HG03439 (cell line): Measurements from ENCODE around the gene ADAM12.
"Not testable (repeated sequence)": the region's sequence is repeated elsewhere in the genome, so short reads cannot be mapped to it uniquely, and the experiment has no call there.

Experiments used
- ATAC-seq: cut with Tn5 transposase; IDR thresholded peaks from one replicate; pipeline ENCODE4 v1.9.1; 2021; ENCODE audit warnings: mild to moderate bottlenecking, moderate library complexity; ENCODE audit not compliant: unreplicated experiment

The ADAM12 gene

DNA sequence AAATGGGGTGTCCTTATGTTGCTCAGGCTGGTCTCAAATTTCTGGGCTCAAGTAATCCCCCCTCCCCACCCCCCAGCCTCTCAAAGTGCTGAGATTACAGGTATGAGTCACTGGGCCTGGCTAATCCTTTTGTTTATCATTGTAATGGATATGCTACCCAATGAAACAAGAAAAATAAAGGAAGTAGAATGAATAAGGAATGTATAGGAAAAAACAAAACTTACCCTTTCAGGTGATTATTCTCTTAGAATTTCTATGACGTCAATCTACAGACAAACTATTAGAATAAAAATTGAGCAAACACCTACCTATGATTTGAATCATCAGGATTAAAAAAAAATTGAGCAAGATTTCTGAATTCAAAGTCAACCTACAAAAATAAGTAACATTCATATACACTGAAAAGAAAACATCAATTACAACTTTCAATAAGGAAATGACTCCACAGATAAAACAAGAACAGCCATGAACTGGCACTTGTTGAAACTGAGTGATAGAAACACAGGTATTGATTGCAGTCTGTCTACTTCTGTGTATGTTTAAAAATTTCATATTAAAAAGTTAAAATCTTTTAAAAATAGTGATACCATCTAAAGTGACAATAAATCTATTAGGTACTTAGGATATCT lies 12.2 kb downstream of the ADAM12 start:
- no peak for ATAC-seq

DNA sequence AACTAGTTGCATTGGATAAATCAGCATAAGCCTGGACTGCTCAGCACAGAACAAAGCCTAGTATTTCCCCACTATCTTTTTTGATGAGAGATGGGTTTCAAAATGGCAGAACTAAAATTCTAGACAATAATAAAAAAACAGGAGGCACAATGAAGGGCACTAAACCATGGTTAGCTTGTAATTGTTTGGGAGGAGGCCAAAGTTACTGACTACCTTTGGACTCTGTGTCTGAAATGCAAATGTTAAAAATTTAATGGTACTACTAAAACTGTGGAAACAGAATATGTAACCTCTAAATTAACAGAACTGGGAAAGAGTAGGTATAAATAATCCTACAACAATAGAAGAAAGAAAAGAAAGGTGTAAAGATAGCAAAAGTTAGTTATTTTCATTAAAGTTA lies 13.0 kb downstream of the ADAM12 start:
- no peak for ATAC-seq

DNA sequence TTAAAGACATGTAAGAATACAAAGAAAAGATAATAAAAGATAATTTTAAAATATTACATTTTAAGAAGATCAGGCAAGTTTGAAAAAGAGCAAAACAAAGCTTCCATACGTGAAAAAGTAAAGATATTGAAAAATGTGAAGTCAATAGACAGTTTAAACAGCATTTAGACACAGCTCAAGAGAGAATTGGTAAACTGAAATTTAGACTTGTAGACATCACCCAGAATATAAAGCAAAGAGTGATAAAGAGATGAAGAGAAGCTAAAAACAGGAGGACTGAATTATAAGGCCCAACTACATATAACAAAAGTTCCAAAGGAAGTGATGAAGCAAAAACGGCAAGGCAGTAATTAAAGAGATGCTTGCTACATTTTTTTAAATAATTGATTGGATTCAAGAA lies 13.8 kb downstream of the ADAM12 start:
- no peak for ATAC-seq

DNA sequence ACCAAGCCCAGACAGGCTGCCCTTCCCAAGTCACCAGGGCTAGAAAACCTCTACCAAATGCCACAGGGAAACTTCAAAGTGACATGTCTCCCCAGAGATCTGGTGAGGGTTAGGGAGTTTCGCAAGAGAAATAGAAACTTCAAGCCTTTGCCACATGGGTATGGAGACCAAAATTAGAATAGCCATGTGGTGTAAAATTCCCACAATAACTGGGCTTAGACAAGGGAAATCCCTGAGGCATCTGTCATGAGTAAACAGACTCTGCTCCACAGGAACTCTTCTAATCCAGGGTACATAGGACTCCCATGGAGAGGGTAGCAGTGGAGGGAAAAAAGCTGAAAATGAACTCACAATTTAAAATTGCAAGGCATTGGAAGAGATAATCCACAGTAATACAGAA lies 14.3 kb downstream of the ADAM12 start:
- no peak for ATAC-seq

DNA sequence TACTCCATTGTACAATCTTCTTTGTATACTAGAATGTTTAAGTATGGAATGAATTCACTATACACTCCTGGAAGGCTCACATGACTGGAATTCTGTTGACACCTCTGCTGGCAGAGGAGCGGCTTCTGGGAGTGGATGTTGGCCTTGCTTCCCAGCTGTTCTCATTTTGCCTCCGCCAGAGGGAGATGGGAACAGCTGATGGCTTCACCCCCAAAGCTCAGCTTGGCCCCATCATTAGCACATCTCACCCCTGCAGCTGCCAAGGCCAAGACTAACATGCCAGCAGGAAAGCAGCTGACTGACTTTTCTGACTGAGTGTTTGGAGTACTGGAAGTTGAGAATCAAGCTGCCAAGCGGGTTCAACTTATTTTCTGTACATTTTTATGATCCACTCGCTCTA lies 15.1 kb downstream of the ADAM12 start:
- ATAC-seq, result no peak

DNA sequence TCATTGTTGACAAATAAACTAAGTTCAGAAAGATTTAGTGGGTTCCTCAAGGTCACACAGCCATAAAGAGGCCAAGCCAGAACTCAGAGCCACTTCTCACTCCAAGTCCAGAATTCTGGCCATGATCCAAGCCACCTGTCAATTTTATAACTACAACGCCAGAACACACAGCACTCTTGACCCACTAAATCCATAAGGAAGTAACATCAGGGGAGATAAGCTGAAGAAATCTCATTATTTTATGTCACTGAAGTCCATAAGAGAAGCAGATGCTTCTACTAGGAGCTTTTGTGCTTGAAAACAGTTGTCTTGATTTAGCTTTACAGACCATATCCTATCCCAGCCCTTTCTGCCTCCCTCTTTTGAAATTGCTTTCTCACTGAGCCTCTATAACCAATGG lies 15.9 kb downstream of the ADAM12 start:
- no peak for ATAC-seq

DNA sequence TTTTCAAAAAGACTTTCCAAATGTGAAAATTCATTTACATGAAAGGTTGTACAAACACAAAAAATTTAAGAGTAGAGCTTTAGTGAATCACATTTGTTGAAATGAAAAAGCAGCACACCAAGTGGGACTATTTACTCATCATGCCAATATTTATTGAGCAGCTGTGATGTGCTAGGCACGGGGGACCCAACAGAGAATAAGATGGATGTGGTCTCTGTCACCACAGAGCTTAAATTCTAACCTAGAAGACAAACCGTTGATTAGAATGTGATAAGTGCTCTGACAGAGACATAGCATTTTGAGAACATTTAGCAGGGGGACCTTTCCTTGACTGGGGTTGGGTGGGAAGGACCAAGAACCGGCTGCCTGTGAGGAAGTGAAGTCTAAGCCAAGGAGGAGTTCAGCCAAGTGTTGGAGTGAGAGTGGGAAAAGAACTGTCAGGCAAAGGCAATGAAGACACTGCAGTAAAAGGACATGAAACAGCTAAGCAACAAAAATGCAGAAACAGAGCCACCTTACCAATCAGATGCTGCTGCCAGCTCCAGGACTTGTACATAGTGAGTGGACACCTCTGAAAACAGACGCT lies 19.1 kb downstream of the ADAM12 start:
- no peak for ATAC-seq

DNA sequence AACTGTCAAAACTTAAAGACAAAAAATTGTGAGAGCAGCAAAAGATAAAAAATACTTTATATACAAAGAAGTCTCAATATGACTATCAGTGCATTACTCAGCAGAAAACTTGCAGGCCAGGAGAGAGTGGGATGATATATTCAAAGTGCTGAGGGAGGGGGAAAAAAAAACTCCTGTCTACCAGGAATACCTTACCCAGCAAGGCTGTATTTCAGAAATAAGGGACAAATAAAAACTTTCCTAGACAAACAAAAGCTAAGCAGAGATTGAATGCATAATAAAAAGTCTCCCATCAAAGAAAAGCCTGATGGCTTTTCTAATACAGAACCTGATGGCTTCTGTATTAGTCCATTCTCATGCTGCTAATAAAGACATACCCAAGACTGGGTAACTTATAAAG lies 31.1 kb downstream of the ADAM12 start:
- no peak for ATAC-seq

DNA sequence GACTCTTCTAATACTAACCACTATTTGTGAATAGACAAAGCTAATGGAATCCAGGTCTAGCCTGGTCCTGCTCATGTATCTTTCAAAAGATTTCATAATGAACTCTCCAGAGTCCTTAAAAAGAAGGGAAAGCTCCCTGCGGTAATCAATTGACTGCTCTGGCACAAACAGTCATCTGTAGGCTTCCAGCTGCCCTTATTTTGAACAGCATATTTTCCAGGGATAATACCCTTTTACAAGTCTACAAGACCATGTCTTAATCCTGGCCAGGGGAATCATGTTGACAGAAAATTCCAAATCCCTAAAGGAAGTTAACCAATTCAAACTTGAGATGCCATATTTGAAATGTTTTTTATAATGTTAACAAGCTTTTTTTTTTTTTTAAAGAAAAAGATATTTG lies 34.6 kb downstream of the ADAM12 start:
- ATAC-seq, result no peak

DNA sequence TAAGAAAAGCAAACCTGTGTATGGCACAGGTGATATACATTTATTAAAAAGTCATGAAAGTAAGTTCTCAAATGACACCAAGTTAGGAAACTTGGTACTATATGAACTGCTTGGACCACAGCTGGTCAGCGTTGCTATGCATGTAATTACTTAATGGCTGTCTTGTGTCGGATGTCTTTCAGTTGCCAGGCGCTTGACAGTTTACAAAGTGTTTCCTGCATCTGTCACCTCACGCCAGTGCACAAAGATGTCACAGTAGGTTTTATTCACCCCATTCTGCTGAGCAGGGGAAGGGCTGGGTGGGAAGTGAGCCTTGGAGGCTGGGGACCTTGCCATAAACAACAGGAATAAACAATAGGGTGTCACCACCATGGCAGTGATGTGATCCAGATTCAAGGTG lies 35.8 kb downstream of the ADAM12 start:
- no peak for ATAC-seq

DNA sequence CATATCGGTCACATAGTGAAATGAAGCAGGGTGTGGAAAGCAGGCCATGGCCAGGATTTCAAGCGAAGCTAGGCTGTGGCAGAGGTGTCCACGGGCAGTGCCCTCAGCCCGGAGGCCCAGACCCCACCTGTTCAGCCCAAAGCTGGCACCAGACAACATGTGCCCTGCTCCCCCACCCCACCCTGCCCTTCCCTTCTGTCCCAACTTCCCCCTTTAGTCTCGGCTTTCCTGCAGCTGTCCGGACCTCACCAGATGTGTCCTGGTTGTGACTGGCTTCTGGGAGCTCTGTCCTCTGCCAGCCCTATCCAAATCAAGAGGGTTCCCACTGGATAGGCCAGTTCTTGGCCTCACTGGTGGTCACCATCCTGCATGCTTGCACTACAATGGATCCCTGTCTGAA lies 37.3 kb downstream of the ADAM12 start:
- ATAC-seq, result no peak

DNA sequence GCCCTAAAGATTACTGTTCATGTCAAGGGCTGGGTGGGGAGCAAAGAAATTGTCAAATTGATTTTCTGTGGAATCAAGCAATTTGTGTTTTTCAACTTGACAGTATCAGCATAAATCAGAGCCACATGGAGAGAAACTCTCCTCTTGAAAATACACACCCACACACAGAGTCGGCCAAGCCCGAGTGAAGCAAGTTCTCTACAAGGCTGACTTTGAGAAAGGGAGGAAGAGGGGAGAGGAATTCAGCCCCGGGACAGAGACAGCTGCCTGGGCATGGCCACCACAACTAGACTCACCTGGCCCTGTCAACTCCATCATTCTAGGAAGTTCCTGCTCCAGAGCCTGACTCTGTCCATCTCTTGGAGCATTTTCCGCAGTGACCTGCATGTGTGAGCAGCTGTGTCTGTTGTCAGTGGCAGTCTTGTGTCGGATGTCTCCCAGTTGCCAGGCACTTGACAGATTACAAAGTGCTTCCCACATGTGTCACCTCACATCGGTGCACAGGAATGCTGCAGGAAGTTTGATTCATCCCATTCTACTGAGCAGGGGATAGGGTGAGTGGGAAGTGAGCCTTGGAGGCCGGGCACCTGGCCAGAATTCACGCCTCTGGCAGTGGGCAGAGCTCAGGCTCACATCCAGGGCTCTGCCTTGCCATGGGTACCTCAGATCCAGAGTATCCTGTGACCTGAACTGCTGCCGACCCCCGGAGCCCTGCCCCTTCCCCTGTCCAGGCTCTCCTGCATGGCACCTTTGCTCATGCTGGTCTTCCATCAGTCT lies 37.9 kb downstream of the ADAM12 start:
- no peak for ATAC-seq

DNA sequence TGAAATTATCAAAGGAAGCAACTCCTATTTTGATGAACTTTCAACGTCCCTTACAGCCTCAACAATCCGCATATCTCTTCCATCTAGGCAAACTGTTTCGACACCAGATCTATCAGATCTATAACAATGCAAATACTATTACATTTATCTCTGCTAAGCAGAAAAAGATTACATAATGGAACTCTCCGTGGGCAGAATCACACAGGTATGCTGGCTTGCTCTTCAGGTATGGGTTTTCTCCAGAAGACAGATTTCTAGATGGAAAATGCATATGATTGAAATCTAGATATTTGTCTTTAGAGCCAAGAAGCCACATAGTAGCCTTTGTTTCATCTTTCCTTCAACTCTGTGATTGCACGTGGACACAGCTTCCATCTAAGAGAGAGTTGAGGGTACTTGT lies 38.6 kb downstream of the ADAM12 start:
- ATAC-seq, result no peak

DNA sequence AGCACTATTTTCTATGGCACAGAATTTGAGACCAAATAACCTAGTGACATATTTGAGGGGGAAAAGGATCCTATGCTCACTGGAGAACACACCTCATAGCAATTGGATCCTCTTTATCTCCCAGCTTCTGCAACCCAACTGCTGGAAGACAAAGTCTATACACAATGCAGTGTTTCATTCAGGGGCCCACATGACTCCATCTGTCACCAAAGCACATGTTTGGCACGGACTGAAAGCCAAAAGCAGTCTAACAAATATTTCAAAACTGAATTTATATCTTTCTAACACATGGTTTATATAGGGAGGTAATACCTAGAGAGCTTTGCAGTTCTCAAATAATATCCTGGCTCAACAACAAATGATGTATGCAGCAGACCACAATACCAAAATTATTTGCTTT lies 39.2 kb downstream of the ADAM12 start:
- no peak for ATAC-seq

DNA sequence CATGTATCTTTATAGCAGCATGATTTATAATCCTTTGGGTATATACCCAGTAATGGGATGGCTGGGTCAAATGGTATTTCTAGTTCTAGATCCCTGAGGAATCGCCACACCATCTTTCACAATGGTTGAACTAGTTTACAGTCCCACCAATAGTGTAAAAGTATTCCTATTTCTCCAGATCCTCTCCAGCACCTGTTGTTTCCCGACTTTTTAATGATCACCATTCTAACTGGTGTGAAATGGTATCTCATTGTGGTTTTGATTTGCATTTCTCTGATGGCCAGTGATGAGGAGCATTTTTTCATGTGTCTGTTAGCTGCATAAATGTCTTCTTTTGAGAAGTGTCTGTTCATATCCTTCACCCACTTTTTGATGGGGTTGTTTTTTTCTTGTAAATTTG lies 44.8 kb downstream of the ADAM12 start:
- ATAC-seq, result not testable (repeated sequence)

DNA sequence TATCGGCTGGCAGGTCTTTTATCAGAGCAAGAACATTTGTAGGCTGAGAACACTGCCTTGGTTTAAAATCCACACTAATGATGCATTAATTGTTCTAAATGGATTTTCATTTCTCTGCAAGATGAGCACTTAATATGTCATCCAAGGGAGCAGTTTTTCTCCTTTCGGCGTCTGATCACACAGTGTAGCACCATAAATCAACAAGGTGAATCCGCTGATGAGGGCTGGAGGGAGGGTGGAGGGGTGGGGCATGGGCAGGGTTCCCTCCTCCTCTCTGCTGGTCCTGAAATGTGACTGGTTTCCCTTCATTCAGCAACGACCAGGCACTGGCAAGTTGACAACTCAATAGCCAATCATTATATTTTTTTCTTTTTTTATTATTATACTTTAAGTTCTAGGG lies 45.6 kb downstream of the ADAM12 start:
- no peak for ATAC-seq

DNA sequence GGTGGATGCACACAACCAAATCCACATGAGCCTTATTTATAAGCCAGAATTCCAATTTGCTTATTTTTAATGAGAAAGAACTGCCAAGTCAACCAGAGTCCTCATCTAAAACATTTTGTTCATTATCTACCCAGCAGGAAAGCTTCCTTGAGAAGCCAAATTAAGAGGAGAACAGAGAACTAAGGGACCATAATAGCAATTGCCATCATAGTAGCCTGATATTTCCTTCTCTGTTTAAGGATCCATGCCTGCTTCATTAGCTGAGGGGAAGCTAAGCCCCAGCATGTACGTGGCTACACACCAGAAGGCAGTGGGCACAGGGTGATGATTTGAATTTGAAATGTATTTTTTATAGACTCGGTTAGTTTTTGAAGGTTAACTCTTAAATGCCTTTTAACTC lies 46.8 kb downstream of the ADAM12 start:
- no peak for ATAC-seq

DNA sequence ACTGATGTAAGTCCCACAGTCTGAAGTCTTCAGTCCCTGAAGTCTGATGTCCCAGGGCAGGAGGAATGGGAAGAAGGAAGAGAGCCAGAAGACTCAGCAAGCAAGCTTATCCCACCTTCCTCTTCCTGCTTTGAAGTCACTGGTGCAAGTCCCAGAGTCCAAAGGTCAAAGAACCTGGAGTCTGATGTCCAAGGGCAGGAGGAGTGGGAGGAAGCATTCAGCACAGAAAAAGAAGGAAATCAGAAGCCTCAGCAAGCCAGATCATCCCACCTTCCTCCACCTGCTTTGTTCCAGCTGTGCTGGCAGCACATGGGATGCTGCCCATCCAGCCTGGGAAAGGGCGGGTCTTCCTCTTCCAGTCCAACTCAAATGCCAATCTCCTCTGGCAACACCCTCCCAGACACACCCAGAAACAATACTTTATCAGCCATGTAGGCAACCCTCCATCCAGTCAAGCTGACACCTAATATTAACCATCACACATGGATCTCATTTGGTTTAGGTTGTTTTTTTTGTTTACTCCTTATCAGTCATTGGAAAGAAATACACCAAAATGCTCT lies 50.9 kb downstream of the ADAM12 start:
- no peak for ATAC-seq

DNA sequence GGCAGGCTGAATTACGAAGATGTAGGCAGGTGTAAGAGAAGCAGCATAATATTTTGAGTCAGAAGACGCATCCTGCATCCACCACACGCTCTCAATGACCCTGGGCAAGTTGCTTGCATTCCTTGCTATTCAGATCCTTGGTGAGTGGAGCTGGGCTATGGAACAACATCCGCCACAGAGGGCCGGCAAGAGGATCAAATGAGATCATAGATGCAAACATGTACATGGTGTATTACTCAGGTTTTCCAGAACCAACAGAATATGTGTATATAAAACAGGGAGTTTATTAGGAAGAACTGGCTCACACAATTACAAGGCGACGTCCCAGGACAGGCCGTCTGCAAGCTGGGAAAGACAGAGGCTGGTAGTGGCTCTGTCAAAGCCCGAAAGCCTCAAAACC lies 51.5 kb downstream of the ADAM12 start:
- ATAC-seq, result no peak

DNA sequence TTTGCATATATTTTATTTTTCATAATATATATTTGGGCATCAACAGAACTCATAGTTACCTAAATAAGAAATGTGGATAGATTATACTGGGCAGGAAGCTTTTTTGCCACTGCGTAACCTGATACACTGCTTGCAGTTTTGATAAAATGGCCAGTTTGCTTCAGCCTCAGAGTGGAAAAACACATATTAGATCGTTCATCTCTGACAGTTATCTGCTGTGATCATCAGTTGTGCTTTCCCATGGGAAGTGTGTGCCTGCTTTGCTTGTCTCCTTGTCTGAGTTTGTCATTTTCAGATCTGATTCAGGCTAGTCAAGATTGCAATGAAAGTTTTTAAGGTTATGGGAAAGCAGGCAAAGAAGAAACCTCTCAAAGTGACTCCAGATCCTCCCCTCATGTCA lies 54.0 kb downstream of the ADAM12 start:
- no peak for ATAC-seq

DNA sequence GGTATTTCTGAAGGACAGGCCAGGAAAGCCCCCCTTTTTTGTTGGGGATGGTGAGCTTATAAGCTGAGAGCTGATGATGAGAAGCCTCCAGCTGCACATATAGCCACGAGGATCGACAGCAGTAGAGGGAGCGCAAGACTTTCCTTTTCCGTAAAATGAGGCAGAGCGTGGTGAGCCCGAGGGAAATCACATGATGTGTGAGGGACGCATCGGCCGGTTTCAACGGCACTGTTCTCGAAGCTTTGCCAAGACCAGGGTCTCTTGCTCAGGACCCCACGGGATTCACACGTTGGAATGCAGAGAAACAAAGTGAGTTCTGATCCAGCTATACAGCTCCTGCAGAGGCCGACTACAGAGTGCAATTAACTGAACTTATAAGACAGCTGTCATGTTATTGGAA lies 55.7 kb downstream of the ADAM12 start:
- no peak for ATAC-seq

DNA sequence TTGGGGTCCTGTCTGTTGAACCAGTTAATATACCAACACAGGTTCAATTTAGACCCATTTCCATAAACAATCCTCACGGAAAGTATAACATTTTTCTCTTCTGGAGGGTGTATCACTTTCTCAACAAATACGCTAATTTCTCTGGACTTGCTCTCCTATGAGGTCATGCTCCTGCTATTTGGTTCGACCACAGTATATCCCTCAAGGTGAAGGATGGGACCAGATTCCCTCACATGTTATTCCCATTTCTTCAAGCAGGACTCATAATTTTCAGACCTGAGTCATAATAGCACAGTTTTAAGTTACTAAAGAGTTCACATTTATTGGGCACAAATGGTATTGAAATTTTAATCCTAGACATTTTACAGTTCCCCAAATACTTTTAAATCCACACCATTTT lies 57.2 kb downstream of the ADAM12 start:
- ATAC-seq, result no peak
